D341Med (cell line): ENCODE results near the gene HIVEP3.

Source experiments
- DNase-seq: peaks from one replicate; pipeline ENCODE4 v3.0.0; 2012; ENCODE audit warnings: low spot score

HIVEP3 gene

DNA sequence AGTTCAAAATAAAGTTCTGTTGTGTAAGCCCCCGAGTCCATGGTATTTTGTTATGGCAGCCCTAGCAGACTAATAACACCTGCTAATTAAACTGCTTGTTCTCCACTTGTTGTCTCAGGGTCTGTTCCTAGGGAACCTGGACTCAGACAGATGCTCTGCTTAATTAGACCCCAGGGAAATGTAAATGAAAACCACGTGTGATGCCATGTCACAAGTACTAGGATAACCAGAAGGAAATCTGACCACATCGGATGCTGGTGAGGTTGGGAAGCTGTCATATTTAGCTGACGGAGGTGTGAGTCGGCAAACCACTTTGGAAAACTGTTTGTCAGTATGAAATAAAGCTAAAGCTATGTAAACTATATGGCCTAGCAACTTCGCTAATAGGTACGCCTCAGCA, 453.8 kb downstream of the HIVEP3 start:
- no peak for DNase-seq

DNA sequence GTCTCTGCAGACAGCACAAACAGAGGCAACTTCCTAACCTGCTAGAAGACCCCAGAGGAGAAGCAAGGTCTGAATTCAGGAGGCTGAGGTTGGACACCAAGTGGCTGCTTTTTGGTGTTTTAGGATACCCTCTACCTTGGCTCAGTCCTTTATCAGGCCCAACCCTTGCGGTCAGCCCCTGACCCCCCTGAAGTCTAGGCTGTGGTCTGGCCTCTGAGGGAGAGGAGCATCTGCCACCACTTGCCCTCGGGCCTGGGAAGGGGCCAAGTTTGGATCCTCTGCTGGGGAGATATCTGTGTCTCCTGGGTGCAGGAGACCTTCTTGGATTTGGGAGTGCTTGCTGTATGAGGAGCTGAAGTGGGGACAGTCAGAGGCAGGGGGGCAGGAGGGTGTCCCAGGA, 455.2 kb downstream of the HIVEP3 start:
- DNase-seq, result no peak

DNA sequence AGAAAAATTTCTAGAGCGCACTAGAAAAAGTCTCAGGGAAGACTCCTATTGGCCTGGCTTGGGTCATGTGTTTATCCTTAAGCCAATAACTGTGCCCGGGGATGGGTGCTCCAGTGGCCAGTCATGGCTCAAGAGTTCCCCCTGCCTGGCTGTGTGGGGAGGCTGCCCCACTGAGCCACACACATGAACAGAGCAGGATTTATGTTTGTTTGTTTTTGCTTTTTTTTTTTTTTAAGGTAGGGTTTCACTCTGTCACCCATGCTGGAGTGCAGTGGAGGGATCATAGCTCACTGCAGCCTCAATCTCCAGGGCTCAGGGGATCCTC, 456.1 kb downstream of the HIVEP3 start:
- no peak for DNase-seq

DNA sequence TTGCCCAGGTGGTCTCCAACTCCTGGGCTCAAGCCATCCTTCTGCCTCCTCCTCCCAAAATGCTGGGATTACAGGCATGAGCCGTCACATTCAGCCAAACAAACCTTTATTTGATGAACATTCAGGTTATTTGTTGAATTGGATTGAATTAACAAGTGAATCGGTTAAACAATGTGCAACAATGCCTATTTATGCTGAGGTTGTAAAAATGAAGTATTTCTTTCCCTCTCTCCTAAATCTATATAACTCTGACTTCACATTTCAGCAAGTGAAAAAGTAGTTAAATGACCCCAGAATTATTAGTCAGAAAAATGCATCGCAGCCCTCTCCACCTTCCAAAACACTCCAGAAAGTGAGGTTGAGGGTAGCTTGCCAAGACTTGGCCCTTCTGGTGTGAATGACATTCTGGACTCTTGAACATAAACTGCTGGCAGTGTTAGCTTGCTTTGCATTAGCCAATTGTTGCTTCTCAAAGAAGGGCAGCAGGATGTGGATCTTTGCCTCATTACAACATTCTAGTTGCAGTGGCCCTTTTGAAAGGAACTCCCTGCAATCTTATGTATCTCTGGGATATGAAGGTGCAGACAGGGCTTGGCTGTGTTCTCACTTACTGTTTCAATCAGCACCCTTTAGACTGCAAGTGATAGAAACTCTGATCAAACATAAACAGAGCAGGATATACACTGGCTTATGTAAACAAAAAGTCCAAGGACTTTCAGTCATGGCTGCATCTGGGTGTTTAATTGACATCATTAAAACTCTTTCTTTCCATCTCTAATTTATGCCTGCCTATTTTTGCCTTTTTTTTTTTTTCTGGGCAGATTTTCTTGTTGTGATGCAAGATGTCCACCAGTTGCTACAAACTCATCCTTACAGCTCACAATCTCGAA, 456.7 kb downstream of the HIVEP3 start:
- DNase-seq, result no peak

DNA sequence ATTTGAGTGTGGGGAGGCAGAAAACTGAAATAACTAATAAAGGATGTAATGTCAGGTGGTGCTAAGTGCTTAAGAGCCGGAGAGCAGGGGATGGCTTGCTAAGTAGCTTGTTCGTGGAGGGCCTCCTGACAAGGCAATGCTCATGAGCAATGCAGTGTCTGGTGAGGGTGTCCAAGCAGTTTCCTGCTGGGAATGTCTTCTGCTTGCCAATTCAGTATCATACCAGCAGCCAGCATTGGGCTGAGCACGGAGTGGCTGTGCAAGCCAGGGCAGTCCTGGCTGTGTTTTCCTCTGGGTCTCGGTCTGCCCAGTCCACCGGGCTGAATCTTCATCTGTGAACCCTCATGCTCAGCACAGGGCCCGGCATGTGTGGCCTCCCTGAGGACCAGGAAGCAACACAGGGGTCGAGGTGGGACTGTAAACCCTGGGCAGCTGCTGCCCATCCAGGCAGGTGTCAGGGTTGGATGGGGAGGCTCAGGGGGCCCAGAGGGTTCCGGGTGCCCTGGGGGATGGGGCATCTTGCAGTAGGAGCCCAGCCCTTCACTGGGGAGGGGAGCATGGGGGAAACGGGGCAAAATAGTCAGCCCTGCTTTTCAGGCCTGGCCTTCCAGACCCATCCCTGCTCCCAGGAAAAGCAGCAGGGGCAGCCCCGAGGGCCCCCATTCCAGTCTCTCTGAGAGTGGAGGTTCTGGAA, 461.7 kb downstream of the HIVEP3 start:
- no peak for DNase-seq
